ENCODE data around the gene PPP1R13B.

- TF ChIP-seq GATA2 (IDR thresholded peaks at IDR 0.05; ENCODE audit: low read depth, low read length) (no peak), GATA3 (IDR thresholded peaks at IDR 0.05; ENCODE audit: low read depth, low read length) (no peak)
Observed at GRCh38 chr14:103770500-103770899, 76.9 kb downstream of the PPP1R13B start.

All from SH-SY5Y (cell line).